Caco-2 (cell line): Measurements from ENCODE around the gene SECTM1. TPM values are rescaled to one million over a fixed set of nuclear protein-coding genes. Genes with fewer than 3 reads are reported as not detected.

ENCODE experiments used
- BruUV-seq: library from RNA; stranded (reverse); fragments of 400-500 nt; replicated peaks from 2 replicates; lab custom pipeline; 2021; lab: Mats Ljungman, UMichigan
- CTCF ChIA-PET: fragments of 300-600 bp; sonication (Branson Sonifier 250); formaldehyde crosslinking; loops from one replicate; lab custom pipeline; 2022; ENCODE audit warnings: antibody characterized with exemption; lab: Charles Lee
- POLR2A ChIA-PET: fragments of 300-600 bp; sonication (Branson Sonifier 250); formaldehyde crosslinking; loops from one replicate; lab custom pipeline; 2022; ENCODE audit warnings: antibody characterized with exemption; lab: Charles Lee
- DNase-seq, 2 experiments: peaks; one replicate each; pipeline versions ENCODE4 v3.0.0 to v3.0.0-alpha.2; 2020 to 2022
- H3K27me3 ChIP-seq: replicated peaks from 2 replicates; pipeline ENCODE4 v1.6.0; 2011; ENCODE audit warnings: low read length; ENCODE audit not compliant: control insufficient read depth, insufficient read depth
- H3K36me3 ChIP-seq: 2 replicates; pipeline ENCODE4 v1.5.1; 2011; ENCODE audit warnings: low read length; ENCODE audit not compliant: control insufficient read depth, insufficient read depth
- H3K4me1 ChIP-seq: fragments of 250-450 bp; sonication (Bioruptor Pico); 2 replicates; pipeline ENCODE4 v1.5.1; 2020; ENCODE audit warnings: mild to moderate bottlenecking
- H3K4me3 ChIP-seq: 2 replicates; pipeline ENCODE4 v1.5.1; 2011; ENCODE audit warnings: low read depth, mild to moderate bottlenecking, control low read depth, low read length
- H3K9me3 ChIP-seq: fragments of 250-450 bp; sonication (Bioruptor Pico); 2 replicates; pipeline ENCODE4 v1.5.1; 2020; ENCODE audit warnings: mild to moderate bottlenecking, moderate library complexity
- H3K27ac Mint-ChIP-seq: one replicate; pipeline ENCODE4 v1.8.0; 2022; ENCODE audit warnings: mixed read lengths; ENCODE audit not compliant: unreplicated experiment
- H3K27me3 Mint-ChIP-seq: one replicate; pipeline ENCODE4 v1.8.0; 2022; ENCODE audit warnings: mixed read lengths; ENCODE audit not compliant: insufficient read depth, unreplicated experiment
- H3K36me3 Mint-ChIP-seq: one replicate; pipeline ENCODE4 v1.8.0; 2022; ENCODE audit warnings: mild to moderate bottlenecking, mixed read lengths; ENCODE audit not compliant: insufficient read depth, unreplicated experiment
- H3K4me1 Mint-ChIP-seq: one replicate; pipeline ENCODE4 v1.8.0; 2022; ENCODE audit warnings: low read depth, mixed read lengths; ENCODE audit not compliant: unreplicated experiment
- H3K4me3 Mint-ChIP-seq: one replicate; pipeline ENCODE4 v1.8.0; 2022; ENCODE audit warnings: mild to moderate bottlenecking, moderate library complexity, mixed read lengths; ENCODE audit not compliant: unreplicated experiment
- H3K9me3 Mint-ChIP-seq: one replicate; pipeline ENCODE4 v1.8.0; 2022; ENCODE audit warnings: mixed read lengths; ENCODE audit not compliant: unreplicated experiment
- intact Hi-C: fragments of 100-400 bp; cut with micrococcal nuclease; formaldehyde crosslinking; loops from one replicate; pipeline ENCODE4 v1.10.0; 2022; ENCODE audit not compliant: unreplicated experiment
- total RNA-seq: library from RNA; stranded (reverse); gene quantifications from 2 replicates; pipeline ENCODE4 v1.2.3, GENCODE V29; 2022
- TF ChIP-seq, protein P1 (sequence below), 2 experiments: fragments of 200-600 bp in 1 of 2; IDR thresholded peaks; 1 replicate in 1 of 2; 2 replicates in 1 of 2; pipeline versions ENCODE4 v1.5.1 to v1.8.0; 2011 to 2022; ENCODE audit warnings: antibody characterized with exemption in 1 of 2, control low read depth in 1 of 2, inconsistent platforms in 1 of 2, low read depth in 1 of 2, low read length in 1 of 2, mild to moderate bottlenecking in 1 of 2, moderate library complexity in 1 of 2; ENCODE audit not compliant: insufficient read depth in 1 of 2, severe bottlenecking in 1 of 2, unreplicated experiment in 1 of 2

SECTM1 gene
- total RNA-seq, 1 experiment from 2014 or later, result 0.75 TPM

GRCh38 chr17:82272495-82273326 is 60.9 kb downstream of the SECTM1 start:
- Histone ChIP-seq H3K27me3 (no peaks in the 10 kb centered on the region), H3K36me3 (peaks cover 5% of the 10 kb centered on the region; the same call in 1 of the 2 replicates), H3K4me1 (peaks cover 63% of the 10 kb centered on the region), H3K9me3 (no peaks in the 10 kb centered on the region), H3K4me3 (peak overlapping the region; percentile 94)
- intact Hi-C loops, result loop anchor here (2.0 kb wide), 1 partner anchor 16 kb away; no protein-coding TSS in a partner anchor
- CTCF ChIA-PET, result no interaction called here
- TF ChIP-seq, protein P1, sequence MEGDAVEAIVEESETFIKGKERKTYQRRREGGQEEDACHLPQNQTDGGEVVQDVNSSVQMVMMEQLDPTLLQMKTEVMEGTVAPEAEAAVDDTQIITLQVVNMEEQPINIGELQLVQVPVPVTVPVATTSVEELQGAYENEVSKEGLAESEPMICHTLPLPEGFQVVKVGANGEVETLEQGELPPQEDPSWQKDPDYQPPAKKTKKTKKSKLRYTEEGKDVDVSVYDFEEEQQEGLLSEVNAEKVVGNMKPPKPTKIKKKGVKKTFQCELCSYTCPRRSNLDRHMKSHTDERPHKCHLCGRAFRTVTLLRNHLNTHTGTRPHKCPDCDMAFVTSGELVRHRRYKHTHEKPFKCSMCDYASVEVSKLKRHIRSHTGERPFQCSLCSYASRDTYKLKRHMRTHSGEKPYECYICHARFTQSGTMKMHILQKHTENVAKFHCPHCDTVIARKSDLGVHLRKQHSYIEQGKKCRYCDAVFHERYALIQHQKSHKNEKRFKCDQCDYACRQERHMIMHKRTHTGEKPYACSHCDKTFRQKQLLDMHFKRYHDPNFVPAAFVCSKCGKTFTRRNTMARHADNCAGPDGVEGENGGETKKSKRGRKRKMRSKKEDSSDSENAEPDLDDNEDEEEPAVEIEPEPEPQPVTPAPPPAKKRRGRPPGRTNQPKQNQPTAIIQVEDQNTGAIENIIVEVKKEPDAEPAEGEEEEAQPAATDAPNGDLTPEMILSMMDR (IDR thresholded peaks at IDR 0.05; ENCODE audit: insufficient read depth in 1 of 2, low read depth in 1 of 2, low read length in 1 of 2, severe bottlenecking in 1 of 2, unreplicated experiment in 1 of 2), result no peak
- H3K9me3 Mint-ChIP-seq, result no peaks in the 10 kb centered on the region
- POLR2A ChIA-PET, result interaction anchor here (0.7 to 1.3 kb wide), 4 partner anchors 18 to 67 kb away, joined by 3 to 9 read pairs (median 6); no protein-coding TSS in a partner anchor
- peaks cover 60% of the 10 kb centered on the region for H3K36me3 Mint-ChIP-seq
- BruUV-seq, result no TSS peak
- DNase-seq, result peak in 1 of 2 experiments; percentile 30
- no peaks in the 10 kb centered on the region for H3K27me3 Mint-ChIP-seq
- peak overlapping the region; percentile 75 for H3K4me3 Mint-ChIP-seq
- peak overlapping the region; percentile 98 for H3K27ac Mint-ChIP-seq
- H3K4me1 Mint-ChIP-seq, result peaks cover 53% of the 10 kb centered on the region

- CTCF ChIA-PET, result interaction anchor here (0.6 kb wide), 1 partner anchor 469 kb away, joined by 6 read pairs; no protein-coding TSS in a partner anchor
- peak overlapping the region; percentile 29 for H3K4me3 Mint-ChIP-seq
- POLR2A ChIA-PET, result no interaction called here
- H3K36me3 Mint-ChIP-seq, result peaks cover 73% of the 10 kb centered on the region
- H3K9me3 Mint-ChIP-seq, result no peaks in the 10 kb centered on the region
- H3K27me3 Mint-ChIP-seq, result no peaks in the 10 kb centered on the region
- Histone ChIP-seq H3K4me1 (peaks cover 63% of the 10 kb centered on the region), H3K27me3 (no peaks in the 10 kb centered on the region), H3K4me3 (no peak overlapping the region), H3K9me3 (no peaks in the 10 kb centered on the region), H3K36me3 (peaks cover 5% of the 10 kb centered on the region; the same call in 1 of the 2 replicates)
- H3K27ac Mint-ChIP-seq, result no peak overlapping the region
- BruUV-seq, result no TSS peak
- intact Hi-C loops, result no loop called here
- TF ChIP-seq, protein P1 (IDR thresholded peaks at IDR 0.05; ENCODE audit: insufficient read depth in 1 of 2, low read depth in 1 of 2, low read length in 1 of 2, severe bottlenecking in 1 of 2, unreplicated experiment in 1 of 2), result no peak
- DNase-seq, result no peak
- peaks cover 58% of the 10 kb centered on the region for H3K4me1 Mint-ChIP-seq
Observed at GRCh38 chr17:82271401-82271800, 62.2 kb downstream of the SECTM1 start.

Other genes with a start within 250 kb of the SECTM1 start
- 330 and 359 TPM in 2 replicates for gene FASN, start 235.5 kb downstream of the SECTM1 start, total RNA-seq
- 31.0 and 32.2 TPM in 2 replicates for gene CCDC57, start 120.9 kb downstream of the SECTM1 start, total RNA-seq
- gene SLC16A3, start 104.7 kb downstream of the SECTM1 start, total RNA-seq, result 13.1 and 13.7 TPM in 2 replicates
- 196 TPM in 2 replicates for gene CSNK1D, start 60.1 kb downstream of the SECTM1 start, total RNA-seq
- 0.37 and 0.93 TPM in 2 replicates for gene CD7, start 16.2 kb downstream of the SECTM1 start, total RNA-seq
- 3.4 and 4.2 TPM in 2 replicates for gene TEX19, start 25.5 kb upstream of the SECTM1 start, total RNA-seq
- 0.66 and 1.3 TPM in 2 replicates for gene UTS2R, start 38.0 kb upstream of the SECTM1 start, total RNA-seq
- gene HEXD, start 84.6 kb upstream of the SECTM1 start, total RNA-seq, result 29.5 and 34.2 TPM in 2 replicates
- gene OGFOD3, start 84.8 kb upstream of the SECTM1 start, total RNA-seq, result 47.2 and 51.2 TPM in 2 replicates
- gene CYBC1, start 117.0 kb upstream of the SECTM1 start, total RNA-seq, result 99.6 and 99.9 TPM in 2 replicates
- gene NARF, start 125.0 kb upstream of the SECTM1 start, total RNA-seq, result 62.1 and 66.1 TPM in 2 replicates
- gene FOXK2, start 186.0 kb upstream of the SECTM1 start, total RNA-seq, result 118 and 124 TPM in 2 replicates